HG02885 (cell line): ENCODE results near the gene NVL.
"Not testable (repeated sequence)": the region's sequence is repeated elsewhere in the genome, so short reads cannot be mapped to it uniquely, and the experiment has no call there.

Source experiments
- ATAC-seq: cut with Tn5 transposase; IDR thresholded peaks from one replicate; pipeline ENCODE4 v1.9.1; 2021; ENCODE audit warnings: mild to moderate bottlenecking; ENCODE audit not compliant: unreplicated experiment, poor library complexity

NVL gene

DNA sequence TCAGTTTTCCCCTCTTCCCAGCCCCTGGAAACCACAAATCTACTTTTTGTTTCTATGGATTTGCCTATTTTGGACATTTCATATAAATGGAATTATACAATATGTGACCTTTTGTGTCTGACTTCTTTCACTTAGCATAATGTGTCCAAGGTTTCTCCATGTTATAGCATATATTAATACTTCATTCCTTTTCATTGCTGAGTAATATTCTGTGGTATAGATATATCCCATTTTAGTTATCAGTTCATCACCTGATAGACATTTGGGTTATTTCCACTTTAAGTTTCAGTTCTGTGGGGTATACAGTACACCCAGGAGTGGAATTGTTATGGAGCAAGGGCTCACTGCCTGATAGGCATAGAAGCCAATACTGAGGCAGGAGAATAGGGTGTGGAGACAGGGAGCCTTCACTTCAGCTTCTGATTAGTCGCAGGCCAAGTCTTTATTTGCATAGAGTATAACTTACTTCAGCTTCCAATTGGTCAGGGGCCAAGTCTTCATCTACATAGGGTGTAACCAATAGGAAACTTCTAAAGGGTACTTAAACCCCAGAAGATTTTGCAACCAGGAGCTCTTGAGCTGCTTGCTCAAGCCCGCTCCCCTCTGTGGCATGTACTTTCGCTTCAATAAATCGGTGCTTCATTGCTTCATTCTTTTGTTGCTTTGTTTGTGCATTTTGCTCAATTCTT, 8.3 kb upstream of the NVL start:
- no peak for ATAC-seq

GRCh38 chr1:224333939-224334786, 4.2 kb upstream of the NVL start:
- no peak for ATAC-seq

DNA sequence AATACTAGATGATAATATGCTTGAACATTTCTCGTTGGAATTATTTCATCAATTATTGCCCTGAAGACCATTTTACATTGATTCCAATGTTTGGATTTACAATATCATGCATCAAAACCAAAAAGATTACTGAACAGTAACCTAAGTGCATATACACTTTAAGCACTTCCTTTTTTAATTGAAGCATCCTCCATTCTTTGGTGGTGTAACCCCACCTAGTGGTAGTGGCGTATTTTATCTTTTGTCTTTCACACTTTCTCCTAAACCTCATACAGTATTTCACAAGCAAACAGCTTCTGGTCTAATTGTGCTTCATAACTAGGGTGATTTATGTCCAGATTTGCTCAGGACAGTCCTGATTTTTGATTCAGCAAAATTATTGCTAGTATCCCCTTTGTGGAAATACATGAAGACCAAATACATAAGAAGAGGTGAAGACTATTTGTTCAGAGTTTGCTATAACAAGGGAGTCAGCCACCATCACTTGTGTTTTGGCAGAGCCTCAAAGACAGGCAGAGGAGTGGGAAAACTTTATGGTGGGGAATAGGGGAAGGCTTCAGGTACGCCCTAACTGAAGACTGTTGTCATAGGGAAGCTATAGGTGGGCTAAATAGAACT, 3.4 kb upstream of the NVL start:
- peak; percentile 52 for ATAC-seq

DNA sequence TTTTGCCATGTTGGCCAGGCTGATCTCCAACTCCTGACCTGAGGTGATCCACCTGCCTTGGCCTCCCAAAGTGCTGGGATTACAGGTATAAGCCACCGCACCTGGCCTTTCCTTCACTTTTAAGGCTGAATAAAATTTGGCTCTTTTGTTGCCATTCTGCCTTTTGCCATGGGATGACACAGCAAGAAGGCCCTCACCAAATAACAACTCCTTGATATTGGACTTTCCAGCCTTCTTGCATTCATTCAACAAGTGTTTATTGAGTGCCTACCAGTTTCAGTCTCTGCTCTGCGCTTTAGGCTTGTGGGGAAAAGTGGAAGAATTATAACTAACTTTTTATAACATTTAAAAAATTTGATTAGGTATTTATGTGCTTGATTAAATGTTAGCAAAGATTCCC, 1.9 kb upstream of the NVL start:
- no peak for ATAC-seq

GRCh38 chr1:224331326-224331725, 1.4 kb upstream of the NVL start:
- ATAC-seq: no peak

GRCh38 chr1:224329484-224329841, 509 bp downstream of the NVL start:
- ATAC-seq: no peak

GRCh38 chr1:224328644-224329043, 1.3 kb downstream of the NVL start:
- ATAC-seq: no peak

- no peak for ATAC-seq
Measured at GRCh38 chr1:224325959-224326358, 4.0 kb downstream of the NVL start.

GRCh38 chr1:224321706-224322105, 8.3 kb downstream of the NVL start:
- no peak for ATAC-seq

DNA sequence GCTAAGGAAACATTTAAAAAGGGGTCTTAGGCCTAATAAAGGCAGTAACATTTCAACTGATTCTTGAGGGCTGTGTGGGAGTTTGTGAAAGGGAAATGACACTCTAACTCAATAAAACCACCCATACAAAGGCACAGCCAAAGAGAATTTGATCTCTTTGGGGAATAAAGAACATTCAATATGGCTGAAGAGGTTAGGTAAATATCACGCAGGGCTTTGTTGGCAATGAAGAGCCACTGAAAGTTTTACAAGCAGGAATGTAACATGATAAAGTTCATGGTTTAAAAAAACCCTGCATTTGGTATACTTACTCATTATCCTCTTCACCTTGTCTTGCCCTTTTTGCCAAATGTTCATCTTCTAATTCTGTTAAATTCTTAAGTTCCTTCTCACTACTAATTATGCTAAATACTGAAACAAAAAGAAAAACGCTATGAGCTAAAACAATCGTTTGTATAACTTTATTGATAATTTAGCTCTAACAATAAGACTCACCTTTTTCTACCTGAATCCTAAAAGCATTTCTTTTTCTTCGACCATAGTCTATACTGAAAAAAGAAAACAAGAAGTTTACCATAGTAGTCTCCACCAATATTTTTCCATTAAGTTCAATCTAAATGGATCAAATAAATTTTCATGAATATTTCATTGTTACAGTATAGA, 12.5 kb downstream of the NVL start:
- ATAC-seq: no peak

DNA sequence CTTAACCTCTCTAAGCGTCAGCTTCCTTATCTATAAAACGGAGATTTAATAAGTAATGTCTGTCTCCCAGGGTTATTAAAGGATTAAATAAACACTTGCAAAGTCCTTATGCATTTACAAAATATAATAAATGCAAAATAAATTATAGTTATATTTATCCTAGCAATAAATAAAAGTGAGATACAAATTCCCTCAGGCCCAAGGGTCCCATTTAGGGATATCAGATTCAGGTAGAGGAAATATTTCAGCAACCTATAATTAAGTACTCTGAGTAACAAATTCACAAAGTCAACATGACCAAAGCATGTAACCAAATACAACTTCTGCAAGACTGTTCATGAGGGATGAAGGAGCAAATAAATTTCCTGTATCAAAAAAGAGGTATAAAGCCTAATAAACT, 17.9 kb downstream of the NVL start:
- ATAC-seq: no peak

- not testable (repeated sequence) for ATAC-seq
Measured at GRCh38 chr1:224311503-224311902, 18.5 kb downstream of the NVL start.

DNA sequence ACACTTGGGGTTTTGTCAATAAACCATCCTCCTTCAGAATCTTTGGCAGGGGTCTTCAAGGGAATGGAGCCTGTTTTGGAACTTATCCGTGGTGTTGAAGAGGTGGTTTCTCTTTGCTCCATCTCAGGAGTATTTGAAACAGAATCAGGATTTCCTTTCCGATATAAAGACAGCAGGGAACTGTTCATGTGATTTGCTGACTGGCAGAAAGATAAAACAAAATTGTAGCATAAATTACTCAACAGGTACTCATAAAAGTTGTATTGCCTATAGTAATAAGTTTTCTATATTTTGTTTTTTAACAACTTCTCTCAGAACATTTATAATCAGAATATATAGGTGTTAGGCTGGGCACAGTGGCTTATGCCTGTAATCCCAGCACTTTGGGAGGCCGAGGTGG, 21.9 kb downstream of the NVL start:
- ATAC-seq: no peak

- ATAC-seq: no peak
Measured at GRCh38 chr1:224304767-224305166, 25.2 kb downstream of the NVL start.

GRCh38 chr1:224302947-224303346, 27.0 kb downstream of the NVL start:
- ATAC-seq: no peak

DNA sequence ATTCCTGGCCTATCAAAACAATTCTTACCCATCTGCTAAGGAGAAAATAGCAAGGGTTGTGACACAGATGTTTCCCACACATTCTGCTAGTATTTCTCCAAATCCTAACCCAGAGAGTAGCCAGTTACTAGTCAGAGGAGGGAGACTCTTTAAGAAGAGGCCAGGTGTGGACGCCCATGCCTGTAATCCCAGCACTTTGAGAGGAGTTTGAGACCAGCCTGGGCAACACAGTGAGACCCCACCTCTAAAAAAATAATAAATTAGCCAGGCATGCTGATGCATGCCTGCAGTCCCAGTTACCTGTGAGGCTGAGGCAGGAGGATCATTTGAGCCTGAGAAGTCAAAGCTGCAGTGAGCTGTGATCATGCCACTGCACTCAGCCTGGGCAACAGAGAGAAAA, 28.6 kb downstream of the NVL start:
- ATAC-seq: no peak

DNA sequence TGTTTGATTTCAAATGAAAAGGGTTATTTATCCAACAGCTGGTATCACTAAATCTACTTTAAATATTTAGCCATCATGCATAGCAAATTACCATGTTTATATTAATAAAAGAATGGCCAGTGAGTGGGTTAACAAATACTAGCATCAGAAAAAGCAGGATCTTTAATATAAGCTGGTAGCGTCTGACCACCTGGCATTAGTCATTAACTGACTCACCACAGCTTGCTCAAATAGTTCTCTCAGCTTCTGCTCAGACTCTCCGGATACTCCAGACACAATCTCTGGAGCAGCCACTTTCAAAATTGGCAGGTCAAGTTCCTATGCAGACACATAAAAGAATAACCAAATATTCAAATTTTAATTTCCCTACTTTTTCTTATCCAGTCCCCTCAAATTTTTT, 29.6 kb downstream of the NVL start:
- ATAC-seq: no peak

DNA sequence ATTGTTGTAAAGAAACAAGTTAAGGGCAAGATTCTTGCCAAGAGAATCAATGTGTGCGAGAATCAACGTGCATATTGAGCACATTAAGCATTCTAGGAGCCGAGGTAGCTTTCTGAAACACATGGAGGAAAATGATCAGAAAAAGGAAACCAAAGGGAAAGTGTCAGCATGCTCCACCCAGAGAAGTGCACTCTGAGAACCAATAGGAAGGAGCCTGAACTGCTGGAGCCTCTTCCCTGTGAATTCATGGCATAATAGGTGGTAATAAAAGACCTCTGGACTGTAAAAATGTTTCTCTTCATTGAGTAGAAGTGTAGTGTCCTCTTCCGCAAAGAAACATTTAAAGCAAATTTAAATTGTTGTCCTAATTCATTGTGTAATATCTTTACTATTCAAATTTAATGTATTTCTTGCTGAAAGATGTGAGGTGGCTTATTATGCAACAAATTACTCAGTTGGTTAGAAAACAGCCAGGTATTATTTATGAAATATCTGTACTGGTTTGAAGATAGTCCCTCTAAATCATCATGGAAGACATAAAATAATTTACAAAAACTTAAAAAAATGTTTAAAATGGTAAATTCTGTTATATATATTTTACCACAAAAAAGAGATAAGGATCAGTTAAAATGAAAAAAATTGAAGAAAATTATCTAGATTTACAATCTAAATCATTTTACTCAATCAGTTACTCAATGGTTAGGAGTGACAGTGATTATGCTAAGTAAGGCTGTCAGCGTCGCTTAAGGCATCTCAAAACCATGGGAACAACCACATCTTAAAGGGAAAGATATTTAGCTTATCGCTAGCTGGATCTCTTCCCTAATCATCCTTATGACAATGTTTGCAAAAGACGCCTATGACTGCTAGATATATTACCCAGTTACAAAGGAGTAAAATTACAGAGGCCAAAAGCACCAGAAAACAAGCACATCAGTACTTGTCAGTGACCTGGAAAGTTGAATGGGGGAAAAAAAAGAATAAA, 31.3 kb downstream of the NVL start:
- ATAC-seq: no peak

GRCh38 chr1:224294775-224295174, 35.2 kb downstream of the NVL start:
- ATAC-seq: no peak

DNA sequence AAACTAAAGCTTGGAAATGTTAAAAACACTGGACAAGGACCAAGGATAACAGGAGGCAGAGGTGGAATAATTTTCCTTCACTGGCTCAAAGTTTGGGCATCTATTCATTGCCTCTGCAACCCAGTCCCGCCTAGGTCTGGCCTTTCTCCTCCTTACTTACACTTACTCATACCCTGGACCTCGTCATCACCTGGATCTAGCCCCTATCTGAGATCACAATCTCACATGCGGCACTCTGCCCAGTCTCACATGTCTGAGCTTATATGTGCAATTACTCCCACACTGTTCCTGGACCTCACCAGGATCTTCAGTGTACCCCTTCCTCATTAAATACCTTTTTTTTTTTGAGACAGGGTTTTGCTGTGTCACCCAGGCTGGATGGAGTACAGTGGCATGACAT, 37.6 kb downstream of the NVL start:
- no peak for ATAC-seq
